HEK293 (cell line): ENCODE measurements around the gene TRIM2.

Experiments
- CTCF ChIA-PET: fragments of 350-600 bp; formaldehyde crosslinking; extraction: SDS; loops from one replicate; lab custom pipeline; 2021; ENCODE audit warnings: antibody characterized with exemption; lab: Yijun Ruan, JAX
- POLR2A ChIA-PET: fragments of 300-600 bp; formaldehyde crosslinking; extraction: SDS; loops from one replicate; lab custom pipeline; 2020; ENCODE audit warnings: antibody characterized with exemption, inconsistent platforms; lab: Yijun Ruan, JAX
- H3K27ac ChIP-seq: fragments of 200-500 bp; sonication (Bioruptor generic); 2 replicates; pipeline ENCODE4 v1.5.1; 2014; ENCODE audit warnings: low read depth, low read length, control low read depth, inconsistent platforms; ENCODE audit errors: extremely low read depth
- H3K36me3 ChIP-seq, 2 experiments: fragments of 200-500 bp in 1 of 2; sonication (Bioruptor generic) in 1 of 2; 1 replicate in 1 of 2; 2 replicates in 1 of 2; pipeline ENCODE4 v1.5.1; 2014 to 2017; ENCODE audit warnings: inconsistent platforms in 2 of 2, low read length in 2 of 2; ENCODE audit not compliant: control insufficient read depth in 2 of 2, insufficient read depth in 1 of 2
- H3K4me1 ChIP-seq: fragments of 200-500 bp; sonication (Bioruptor generic); 2 replicates; pipeline ENCODE4 v1.5.1; 2014; ENCODE audit warnings: mild to moderate bottlenecking, low read length, inconsistent platforms; ENCODE audit not compliant: control insufficient read depth, insufficient read depth
- H3K4me3 ChIP-seq: 2 replicates; pipeline ENCODE4 v1.5.1; 2011; ENCODE audit warnings: low read depth, mild to moderate bottlenecking, control low read depth, low read length, moderate library complexity
- H3K9me3 ChIP-seq: fragments of 200-500 bp; sonication (Bioruptor generic); 2 replicates; pipeline ENCODE4 v1.5.1; 2014; ENCODE audit warnings: low read depth, low read length, inconsistent platforms; ENCODE audit not compliant: control insufficient read depth, insufficient read depth
- ELK4 ChIP-seq: IDR thresholded peaks from 2 replicates; pipeline ENCODE4 v1.6.1; 2011; ENCODE audit warnings: mild to moderate bottlenecking, low read depth, low read length, borderline replicate concordance
- GLIS2 ChIP-seq: fragments of 450-650 bp; formaldehyde crosslinking; IDR thresholded peaks from 2 replicates; pipeline ENCODE4 v1.5.1; 2016; ENCODE audit warnings: missing biosample characterization, missing genetic modification characterization
- IKZF3 ChIP-seq: fragments of 450-650 bp; IDR thresholded peaks from 2 replicates; pipeline ENCODE4 v1.5.0; 2018; ENCODE audit warnings: missing biosample characterization, mild to moderate bottlenecking, missing genetic modification characterization, moderate library complexity
- PATZ1 ChIP-seq: fragments of 450-650 bp; formaldehyde crosslinking; IDR thresholded peaks from 2 replicates; pipeline ENCODE4 v1.5.1; 2016; ENCODE audit warnings: missing biosample characterization, missing genetic modification characterization
- SP7 ChIP-seq: fragments of 450-650 bp; formaldehyde crosslinking; IDR thresholded peaks from 2 replicates; pipeline ENCODE4 v1.5.1; 2016; ENCODE audit warnings: missing biosample characterization, missing genetic modification characterization
- TCF7L2 ChIP-seq: IDR thresholded peaks from 2 replicates; pipeline ENCODE4 v1.6.1; 2011; ENCODE audit warnings: low read depth, mild to moderate bottlenecking, inconsistent platforms, low read length, moderate library complexity, borderline replicate concordance
- YY1 ChIP-seq: fragments of 450-650 bp; formaldehyde crosslinking; IDR thresholded peaks from 2 replicates; pipeline ENCODE4 v1.5.1; 2018; ENCODE audit warnings: missing biosample characterization, missing genetic modification characterization
- ZIC2 ChIP-seq: fragments of 450-650 bp; formaldehyde crosslinking; IDR thresholded peaks from 2 replicates; pipeline ENCODE4 v1.5.1; 2016; ENCODE audit warnings: missing biosample characterization, missing genetic modification characterization
- ZNF133 ChIP-seq: fragments of 450-650 bp; formaldehyde crosslinking; IDR thresholded peaks from 2 replicates; pipeline ENCODE4 v1.5.1; 2016; ENCODE audit warnings: missing biosample characterization, missing genetic modification characterization
- ZNF350 ChIP-seq: fragments of 450-650 bp; formaldehyde crosslinking; IDR thresholded peaks from 2 replicates; pipeline ENCODE4 v1.5.0; 2017; ENCODE audit warnings: missing biosample characterization, mild to moderate bottlenecking, missing genetic modification characterization
- ZNF473 ChIP-seq: fragments of 450-650 bp; formaldehyde crosslinking; IDR thresholded peaks from 2 replicates; pipeline ENCODE4 v1.5.1; 2017; ENCODE audit warnings: missing biosample characterization, missing genetic modification characterization
- ZNF48 ChIP-seq: fragments of 450-650 bp; formaldehyde crosslinking; IDR thresholded peaks from 2 replicates; pipeline ENCODE4 v1.5.1; 2016; ENCODE audit warnings: missing biosample characterization, missing genetic modification characterization
- ZNF529 ChIP-seq: fragments of 450-650 bp; formaldehyde crosslinking; IDR thresholded peaks from 2 replicates; pipeline ENCODE4 v1.5.1; 2017; ENCODE audit warnings: missing genetic modification characterization, missing biosample characterization; ENCODE audit not compliant: insufficient replicate concordance
- ZNF549 ChIP-seq: fragments of 450-650 bp; IDR thresholded peaks from 2 replicates; pipeline ENCODE4 v1.5.1; 2018; ENCODE audit warnings: missing biosample characterization, missing genetic modification characterization, mild to moderate bottlenecking, inconsistent platforms, moderate library complexity
- ZNF629 ChIP-seq: fragments of 450-650 bp; formaldehyde crosslinking; IDR thresholded peaks from 2 replicates; pipeline ENCODE4 v1.5.1; 2017; ENCODE audit warnings: missing biosample characterization, missing genetic modification characterization
- ZNF664 ChIP-seq: fragments of 450-650 bp; formaldehyde crosslinking; IDR thresholded peaks from 2 replicates; pipeline ENCODE4 v1.5.1; 2016; ENCODE audit warnings: missing biosample characterization, missing genetic modification characterization
- TF ChIP-seq, protein P1 (sequence below): fragments of 450-650 bp; formaldehyde crosslinking; IDR thresholded peaks from 2 replicates; pipeline ENCODE4 v1.5.1; 2017; ENCODE audit warnings: missing biosample characterization, missing genetic modification characterization
- TF ChIP-seq, protein P2 (sequence below): fragments of 450-650 bp; formaldehyde crosslinking; IDR thresholded peaks from 2 replicates; pipeline ENCODE4 v1.5.1; 2016; ENCODE audit warnings: missing biosample characterization, missing genetic modification characterization
- TF ChIP-seq, protein P3 (sequence below): sonication (generic); formaldehyde crosslinking; IDR thresholded peaks from 2 replicates; pipeline ENCODE4 v1.8.1; 2022; ENCODE audit warnings: mild to moderate bottlenecking, moderate library complexity, missing genetic modification reagents
- TF ChIP-seq, protein P4 (sequence below): fragments of 450-650 bp; formaldehyde crosslinking; IDR thresholded peaks from 2 replicates; pipeline ENCODE4 v1.5.1; 2016; ENCODE audit warnings: missing biosample characterization, missing genetic modification characterization

TRIM2 gene

DNA sequence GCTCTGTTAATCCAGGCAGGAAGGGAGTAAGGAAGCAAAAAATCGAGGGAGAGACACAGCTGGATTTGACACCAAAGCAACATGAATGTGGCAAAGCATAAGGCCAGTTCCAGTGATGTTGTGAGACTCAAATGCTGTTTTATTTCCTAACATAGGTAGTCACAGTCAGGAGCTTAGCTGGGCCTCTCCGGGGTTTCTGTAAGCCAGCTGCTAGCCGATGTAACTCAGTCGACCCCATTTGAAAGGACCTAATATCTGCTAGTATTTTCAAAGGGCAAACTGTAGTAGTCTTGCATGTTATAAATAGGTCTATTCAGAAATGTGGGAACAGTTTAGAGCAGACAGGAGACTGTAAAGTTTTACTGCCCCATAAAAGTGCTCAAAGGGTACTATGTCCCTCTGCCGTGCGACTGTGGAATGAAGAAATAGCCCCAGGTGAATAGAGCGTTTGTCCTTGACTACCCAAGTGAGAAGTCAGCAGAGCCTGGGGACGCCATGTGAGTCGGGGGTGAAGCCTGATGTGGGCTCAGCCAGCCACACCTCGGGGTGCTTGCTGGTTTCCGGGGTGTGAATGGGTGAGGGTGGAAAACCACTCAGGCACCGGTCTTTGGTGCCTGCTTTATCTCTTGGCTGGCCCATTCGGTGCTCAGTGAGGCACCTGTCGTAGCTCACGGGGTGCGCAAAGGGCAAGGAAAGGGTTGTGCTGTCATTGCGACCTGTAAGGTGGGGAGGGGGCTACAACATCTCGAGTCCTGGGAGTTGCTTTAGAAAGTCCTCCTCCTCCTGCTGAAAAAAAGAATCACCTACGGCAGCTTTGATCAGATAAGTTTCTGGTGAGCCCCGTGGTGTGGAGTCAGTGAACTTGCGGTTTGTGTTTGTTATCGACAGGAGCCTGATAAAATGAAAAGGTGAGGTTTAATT is 745 bp downstream of the TRIM2 start (continued):
- TF ChIP-seq, protein P1, sequence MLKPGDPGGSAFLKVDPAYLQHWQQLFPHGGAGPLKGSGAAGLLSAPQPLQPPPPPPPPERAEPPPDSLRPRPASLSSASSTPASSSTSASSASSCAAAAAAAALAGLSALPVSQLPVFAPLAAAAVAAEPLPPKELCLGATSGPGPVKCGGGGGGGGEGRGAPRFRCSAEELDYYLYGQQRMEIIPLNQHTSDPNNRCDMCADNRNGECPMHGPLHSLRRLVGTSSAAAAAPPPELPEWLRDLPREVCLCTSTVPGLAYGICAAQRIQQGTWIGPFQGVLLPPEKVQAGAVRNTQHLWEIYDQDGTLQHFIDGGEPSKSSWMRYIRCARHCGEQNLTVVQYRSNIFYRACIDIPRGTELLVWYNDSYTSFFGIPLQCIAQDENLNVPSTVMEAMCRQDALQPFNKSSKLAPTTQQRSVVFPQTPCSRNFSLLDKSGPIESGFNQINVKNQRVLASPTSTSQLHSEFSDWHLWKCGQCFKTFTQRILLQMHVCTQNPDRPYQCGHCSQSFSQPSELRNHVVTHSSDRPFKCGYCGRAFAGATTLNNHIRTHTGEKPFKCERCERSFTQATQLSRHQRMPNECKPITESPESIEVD, result peak; percentile 18; the same call in 1 of the 2 replicates
- TF ChIP-seq, protein P2, sequence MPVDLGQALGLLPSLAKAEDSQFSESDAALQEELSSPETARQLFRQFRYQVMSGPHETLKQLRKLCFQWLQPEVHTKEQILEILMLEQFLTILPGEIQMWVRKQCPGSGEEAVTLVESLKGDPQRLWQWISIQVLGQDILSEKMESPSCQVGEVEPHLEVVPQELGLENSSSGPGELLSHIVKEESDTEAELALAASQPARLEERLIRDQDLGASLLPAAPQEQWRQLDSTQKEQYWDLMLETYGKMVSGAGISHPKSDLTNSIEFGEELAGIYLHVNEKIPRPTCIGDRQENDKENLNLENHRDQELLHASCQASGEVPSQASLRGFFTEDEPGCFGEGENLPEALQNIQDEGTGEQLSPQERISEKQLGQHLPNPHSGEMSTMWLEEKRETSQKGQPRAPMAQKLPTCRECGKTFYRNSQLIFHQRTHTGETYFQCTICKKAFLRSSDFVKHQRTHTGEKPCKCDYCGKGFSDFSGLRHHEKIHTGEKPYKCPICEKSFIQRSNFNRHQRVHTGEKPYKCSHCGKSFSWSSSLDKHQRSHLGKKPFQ (tag by site-specific recombination), result peak; percentile 56; the same call in 1 of the 2 replicates
- TF ChIP-seq, protein P3, sequence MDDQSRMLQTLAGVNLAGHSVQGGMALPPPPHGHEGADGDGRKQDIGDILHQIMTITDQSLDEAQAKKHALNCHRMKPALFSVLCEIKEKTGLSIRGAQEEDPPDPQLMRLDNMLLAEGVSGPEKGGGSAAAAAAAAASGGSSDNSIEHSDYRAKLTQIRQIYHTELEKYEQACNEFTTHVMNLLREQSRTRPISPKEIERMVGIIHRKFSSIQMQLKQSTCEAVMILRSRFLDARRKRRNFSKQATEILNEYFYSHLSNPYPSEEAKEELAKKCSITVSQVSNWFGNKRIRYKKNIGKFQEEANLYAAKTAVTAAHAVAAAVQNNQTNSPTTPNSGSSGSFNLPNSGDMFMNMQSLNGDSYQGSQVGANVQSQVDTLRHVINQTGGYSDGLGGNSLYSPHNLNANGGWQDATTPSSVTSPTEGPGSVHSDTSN (CRISPR knock-in tag), result no peak

GRCh38 chr4:153205757-153206156 is 1.5 kb downstream of the TRIM2 start:
- POLR2A ChIA-PET, result interaction anchor here (0.9 kb wide), 1 partner anchor 9 kb away, joined by 3 read pairs; no protein-coding TSS in a partner anchor
- Histone ChIP-seq H3K4me1 (peaks cover 6% of the 10 kb centered on the region; the same call in 1 of the 2 replicates), H3K27ac (peak overlapping the region; percentile 88; the same call in 1 of the 2 replicates), H3K9me3 (no peaks in the 10 kb centered on the region), H3K36me3 (no peaks in the 10 kb centered on the region), H3K4me3 (peak overlapping the region; percentile 31; the same call in 1 of the 2 replicates)
- CTCF ChIA-PET, result interaction anchor here (1.0 to 1.7 kb wide), 2 partner anchors 46 to 59 kb away, joined by 3 to 4 read pairs; no protein-coding TSS in a partner anchor
- TF ChIP-seq, protein P1, result no peak
- TF ChIP-seq ZNF473 (tag by site-specific recombination) (no peak), ZIC2 (tag by site-specific recombination) (peak; percentile 52), ZNF133 (tag by site-specific recombination) (no peak), TCF7L2 (no peak), ZNF48 (no peak), ELK4 (no peak), ZNF549 (tag by site-specific recombination) (no peak), ZNF350 (tag by site-specific recombination) (no peak), ZNF664 (tag by site-specific recombination) (no peak), IKZF3 (tag by site-specific recombination) (peak; percentile 54; the same call in 1 of the 2 replicates), GLIS2 (tag by site-specific recombination) (peak; percentile 38; the same call in 1 of the 2 replicates), ZNF629 (0 out of 2 replicates have a peak, but pooled peaks have one; percentile 29), ZNF529 (tag by site-specific recombination) (no peak), SP7 (peak; percentile 41), PATZ1 (tag by site-specific recombination) (no peak), YY1 (no peak)
- TF ChIP-seq, protein P4, sequence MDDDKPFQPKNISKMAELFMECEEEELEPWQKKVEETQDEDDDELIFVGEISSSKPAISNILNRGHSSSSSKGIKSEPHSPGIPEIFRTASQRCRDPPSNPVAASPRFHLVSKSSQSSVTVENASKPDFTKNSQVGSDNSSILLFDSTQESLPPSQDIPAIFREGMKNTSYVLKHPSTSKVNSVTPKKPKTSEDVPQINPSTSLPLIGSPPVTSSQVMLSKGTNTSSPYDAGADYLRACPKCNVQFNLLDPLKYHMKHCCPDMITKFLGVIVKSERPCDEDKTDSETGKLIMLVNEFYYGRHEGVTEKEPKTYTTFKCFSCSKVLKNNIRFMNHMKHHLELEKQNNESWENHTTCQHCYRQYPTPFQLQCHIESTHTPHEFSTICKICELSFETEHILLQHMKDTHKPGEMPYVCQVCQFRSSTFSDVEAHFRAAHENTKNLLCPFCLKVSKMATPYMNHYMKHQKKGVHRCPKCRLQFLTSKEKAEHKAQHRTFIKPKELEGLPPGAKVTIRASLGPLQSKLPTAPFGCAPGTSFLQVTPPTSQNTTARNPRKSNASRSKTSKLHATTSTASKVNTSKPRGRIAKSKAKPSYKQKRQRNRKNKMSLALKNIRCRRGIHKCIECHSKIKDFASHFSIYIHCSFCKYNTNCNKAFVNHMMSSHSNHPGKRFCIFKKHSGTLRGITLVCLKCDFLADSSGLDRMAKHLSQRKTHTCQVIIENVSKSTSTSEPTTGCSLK, result no peak
